Endothelial cell of umbilical vein (primary cell): ENCODE results near the gene NFKBIE. TPM values are rescaled to one million over a fixed set of nuclear protein-coding genes. Genes with fewer than 3 reads are reported as not detected.

Source experiments
- BruUV-seq: library from RNA; stranded (reverse); fragments of 400-500 nt; replicated peaks from 2 replicates; lab custom pipeline; 2021; lab: Mats Ljungman, UMichigan
- CTCF ChIA-PET: fragments of 300-600, 350-600 bp; sonication (Branson Sonifier 250); formaldehyde crosslinking; loops from one replicate; lab custom pipeline; 2021; ENCODE audit warnings: antibody characterized with exemption, inconsistent platforms; lab: Charles Lee
- POLR2A ChIA-PET: fragments of 300-600, 350-600 bp; sonication (Branson Sonifier 250); formaldehyde crosslinking; loops from one replicate; lab custom pipeline; 2021; ENCODE audit warnings: antibody characterized with exemption, inconsistent platforms; lab: Charles Lee
- DNase-seq: peaks from one replicate; pipeline ENCODE4 v3.0.0-alpha.2; 2011; ENCODE audit warnings: low read depth, low spot score
- FAIRE-seq: peaks from 2 replicates; lab custom pipeline; 2011; peaks lifted over from hg19 to GRCh38; lab: Jason Lieb, UNC
- H2AFZ ChIP-seq: 2 replicates; pipeline ENCODE4 v1.6.0; 2012; ENCODE audit warnings: low read depth, low read length, control low read depth, inconsistent platforms
- H3K27ac ChIP-seq: 2 replicates; pipeline ENCODE4 v1.5.1; 2011; ENCODE audit warnings: low read depth, mild to moderate bottlenecking, control low read depth, low read length, moderate library complexity; ENCODE audit not compliant: insufficient read depth
- H3K27me3 ChIP-seq, 2 experiments: 2 replicates each; pipeline versions ENCODE4 v1.6.0 to v1.6.1; 2011; ENCODE audit warnings: low read length in 2 of 2, mixed read lengths in 1 of 2; ENCODE audit not compliant: control insufficient read depth in 2 of 2, insufficient read depth in 2 of 2
- H3K36me3 ChIP-seq, 2 experiments: 2 replicates in 1 of 2; 3 replicates in 1 of 2; pipeline ENCODE4 v1.5.1; 2011; ENCODE audit warnings: low read length in 2 of 2, mild to moderate bottlenecking in 1 of 2, moderate library complexity in 1 of 2; ENCODE audit not compliant: control insufficient read depth in 2 of 2, insufficient read depth in 2 of 2; ENCODE audit errors: extremely low read depth in 1 of 2
- H3K4me1 ChIP-seq: 3 replicates; pipeline ENCODE4 v1.5.1; 2011; ENCODE audit warnings: mild to moderate bottlenecking, low read length; ENCODE audit not compliant: control insufficient read depth, insufficient read depth; ENCODE audit errors: extremely low read depth
- H3K4me2 ChIP-seq: 2 replicates; pipeline ENCODE4 v1.6.1; 2011; ENCODE audit warnings: low read length, control low read depth, mixed read lengths; ENCODE audit not compliant: insufficient read depth
- H3K4me3 ChIP-seq, 3 experiments: fragments of 200-600 bp in 1 of 3; sonication (generic), shearing (Covaris generic) in 1 of 3; replicated peaks in 1 of 3; 2 replicates each; pipeline ENCODE4 v1.5.1; 2011 to 2016; ENCODE audit warnings: control low read depth in 3 of 3, low read length in 3 of 3, mild to moderate bottlenecking in 2 of 3, inconsistent platforms in 1 of 3, low read depth in 1 of 3, moderate library complexity in 1 of 3; ENCODE audit not compliant: insufficient read depth in 1 of 3
- H3K79me2 ChIP-seq: 2 replicates; pipeline ENCODE4 v1.6.0; 2012; ENCODE audit warnings: low read length, inconsistent platforms; ENCODE audit not compliant: control insufficient read depth, insufficient read depth
- H3K9ac ChIP-seq: replicated peaks from 2 replicates; pipeline ENCODE3; 2011; ENCODE audit warnings: low read length, control low read depth; ENCODE audit not compliant: insufficient read depth; ENCODE audit errors: extremely low read depth
- H3K9me1 ChIP-seq: replicated peaks from 3 replicates; pipeline ENCODE4 v1.6.0; 2011; ENCODE audit warnings: mild to moderate bottlenecking, low read length; ENCODE audit not compliant: control insufficient read depth, insufficient read depth; ENCODE audit errors: extremely low read depth
- H3K9me3 ChIP-seq: replicated peaks from 2 replicates; pipeline ENCODE4 v1.5.1; 2012; ENCODE audit warnings: low read length, inconsistent platforms; ENCODE audit not compliant: control insufficient read depth, insufficient read depth
- H4K20me1 ChIP-seq: replicated peaks from 2 replicates; pipeline ENCODE3; 2011; ENCODE audit warnings: mild to moderate bottlenecking, low read length; ENCODE audit not compliant: control insufficient read depth, insufficient read depth; ENCODE audit errors: extremely low read depth
- CTCF ChIP-seq, 2 donors: IDR thresholded peaks; 1 replicate in 1 of 2; 2 replicates in 1 of 2; pipeline ENCODE4 v1.5.1; 2011; ENCODE audit warnings: low read length in 2 of 2, mild to moderate bottlenecking in 2 of 2, moderate library complexity in 2 of 2, control low read depth in 1 of 2, inconsistent platforms in 1 of 2, low read depth in 1 of 2; ENCODE audit not compliant: insufficient read depth in 1 of 2; ENCODE audit errors: extremely low read depth in 1 of 2
- EZH2 ChIP-seq: IDR thresholded peaks from 2 replicates; pipeline ENCODE4 v1.6.1; 2012; ENCODE audit warnings: borderline replicate concordance, low read depth, mild to moderate bottlenecking, moderate library complexity, low read length, inconsistent platforms; ENCODE audit not compliant: severe bottlenecking
- FOS ChIP-seq: IDR thresholded peaks from 2 replicates; pipeline ENCODE4 v1.6.1; 2011; ENCODE audit warnings: mild to moderate bottlenecking, low read length, moderate library complexity, borderline replicate concordance; ENCODE audit not compliant: insufficient read depth
- GATA2 ChIP-seq: IDR thresholded peaks from 2 replicates; pipeline ENCODE4 v1.7.0; 2011; ENCODE audit warnings: low read depth, mild to moderate bottlenecking, moderate library complexity, mixed read lengths, low read length; ENCODE audit not compliant: insufficient read length, insufficient read depth
- JUN ChIP-seq: IDR thresholded peaks from 2 replicates; pipeline ENCODE4 v1.6.1; 2011; ENCODE audit warnings: borderline replicate concordance, low read depth; ENCODE audit not compliant: insufficient read length, insufficient read depth
- MAX ChIP-seq: IDR thresholded peaks from 2 replicates; pipeline ENCODE4 v1.6.1; 2011; ENCODE audit not compliant: insufficient read depth, insufficient read length
- MYC ChIP-seq: IDR thresholded peaks from one replicate; pipeline ENCODE4 v1.6.1; 2011; ENCODE audit warnings: mild to moderate bottlenecking, low read depth, low read length
- POLR2A ChIP-seq: IDR thresholded peaks from 2 replicates; pipeline ENCODE4 v1.6.1; 2012; ENCODE audit warnings: low read depth, mild to moderate bottlenecking, control low read depth, low read length
- POLR2AphosphoS5 ChIP-seq: IDR thresholded peaks from 2 replicates; pipeline ENCODE4 v1.6.1; 2012; ENCODE audit warnings: low read depth, mild to moderate bottlenecking, control low read depth, low read length, moderate library complexity; ENCODE audit not compliant: insufficient read depth
- dilution Hi-C: fragments of 300-500 bp; cut with MboI; formaldehyde crosslinking; loops from one replicate; pipeline ENCODE4 v1.15.0; 2019; ENCODE audit warnings: low sequenced_read_pairs; ENCODE audit not compliant: extremely low pct_ligation_motif_present
- intact Hi-C: fragments of 100-400 bp; cut with micrococcal nuclease; formaldehyde crosslinking; loops from one replicate; pipeline ENCODE4 v1.10.0; 2022
- polyA plus RNA-seq, 4 experiments: library from polyadenylated mRNA; depleted of rRNA in 3 of 4; stranded (reverse) in 3 of 4; unstranded in 1 of 4; fragments of >200 nt; gene quantifications; 2 replicates each; pipeline versions ENCODE4 v1.2.1 to v1.2.3, GENCODE V29; 2011 to 2012; ENCODE audit warnings: missing spikeins in 1 of 4
- total RNA-seq: library from RNA; stranded (reverse); gene quantifications from 2 replicates; pipeline ENCODE4 v1.2.3, GENCODE V29; 2021

The NFKBIE gene
- total and polyA plus RNA-seq, 2 donors (not counting 3 experiments of a cell fraction or from before 2014, with no cell fraction given) = 19.0 to 22.6 TPM

GRCh38 chr6:44264154-44265006, 971 bp downstream of the NFKBIE start:
- H3K27ac ChIP-seq = peak overlapping the region; percentile 76
- peaks cover 26% of the 10 kb centered on the region for H3K79me2 ChIP-seq
- peaks cover 31% of the 10 kb centered on the region for H3K4me1 ChIP-seq
- dilution Hi-C loops = no loop called here
- H3K9me3 ChIP-seq = no peaks in the 10 kb centered on the region
- peak overlapping the region; percentile 88 for H3K4me2 ChIP-seq
- DNase-seq (no peak), FAIRE-seq (no peak)
- intact Hi-C loops = loop anchor here (1.0 to 2.0 kb wide), 2 partner anchors 27 to 122 kb away; partner anchors contain the start of gene CDC5L
- H4K20me1 ChIP-seq = no peaks in the 10 kb centered on the region
- peaks cover 3 to 13% of the 10 kb centered on the region in 2 experiments for H3K36me3 ChIP-seq
- BruUV-seq = no TSS peak
- ChIA-PET CTCF (interaction anchor here (0.7 to 1.3 kb wide), 8 partner anchors 17 to 168 kb away, joined by 3 to 5 read pairs (median 4); partner anchors contain the start of genes AARS2 and HSP90AB1), POLR2A (interaction anchor here (0.6 to 1.5 kb wide), 3 partner anchors 18 to 86 kb away, joined by 3 to 5 read pairs (median 3); partner anchors contain the start of gene HSP90AB1)
- H3K9me1 ChIP-seq = no peaks in the 10 kb centered on the region
- peak overlapping the region; percentile 68 for H3K9ac ChIP-seq
- H3K27me3 ChIP-seq = peaks cover 7 to 11% of the 10 kb centered on the region in 2 experiments
- TF ChIP-seq FOS (no peak), MAX (no peak), EZH2 (no peak), JUN (no peak), POLR2A (no peak), MYC (no peak), GATA2 (no peak), POLR2AphosphoS5 (no peak), CTCF (IDR thresholded peaks at IDR 0.05; ENCODE audit: extremely low read depth in 1 of 2, insufficient read depth in 1 of 2, low read depth in 1 of 2, low read length in 2 of 2) (no peak)
- H2AFZ ChIP-seq = peak overlapping the region; percentile 55
- peak overlapping the region; percentile 37 to 78 (median 63) for H3K4me3 ChIP-seq
